ENCODE data around the gene MAN2A2. TPM values are rescaled to one million over a fixed set of nuclear protein-coding genes. Genes with fewer than 3 reads are reported as not detected.

MAN2A2 gene
- total and polyA plus RNA-seq, 9 of the 15 experiments (the other 6 are each of a cell fraction or from before 2014, with no cell fraction given), result 7.3 to 151 (median 43.4) TPM

GRCh38 chr15:90929246-90930019 is 26.3 kb downstream of the MAN2A2 start (continued):
- TF ChIP-seq BCL6 (CRISPR knock-in tag; IDR thresholded peaks at IDR 0.05) (no peak), TEAD1 (CRISPR knock-in tag; IDR thresholded peaks at IDR 0.05) (no peak), ZFP36 (IDR thresholded peaks at IDR 0.05; ENCODE audit: low read depth, low read length, partially characterized antibody) (no peak), ZNF253 (CRISPR knock-in tag; conservative IDR thresholded peaks at IDR 0.05) (no peak), BCLAF1 (IDR thresholded peaks at IDR 0.05; ENCODE audit: borderline replicate concordance in 1 of 2, control insufficient read depth in 1 of 2, low read depth in 2 of 2, low read length in 1 of 2) (no peak), ZNF780A (CRISPR knock-in tag; IDR thresholded peaks at IDR 0.05) (no peak), ESRRB (CRISPR knock-in tag; IDR thresholded peaks at IDR 0.05; ENCODE audit: borderline replicate concordance) (no peak), SMARCA5 (IDR thresholded peaks at IDR 0.05) (no peak; the same call in 1 of the 2 replicates), KLF13 (tag; IDR thresholded peaks at IDR 0.05; ENCODE audit: borderline replicate concordance, low read depth) (no peak), ARHGAP35 (IDR thresholded peaks at IDR 0.05; ENCODE audit: partially characterized antibody) (no peak), STAG1 (CRISPR knock-in tag; IDR thresholded peaks at IDR 0.05; ENCODE audit: borderline replicate concordance) (no peak), ZNF354B (CRISPR knock-in tag; IDR thresholded peaks at IDR 0.05) (0 out of 2 replicates have a peak, but pooled peaks have one; percentile 5), ZMIZ1 (IDR thresholded peaks at IDR 0.05; ENCODE audit: low read depth in 2 of 2, low read length in 2 of 2) (no peak)
